Muscle of arm (tissue), 12 donors: ENCODE results near the gene MFNG. TPM values are rescaled to one million over a fixed set of nuclear protein-coding genes. Genes with fewer than 3 reads are reported as not detected.

Experiments used
- DNase-seq: peaks from one replicate; pipeline ENCODE4 v3.0.0-alpha.2; 2013
- polyA plus RNA-seq, 12 donors: library from polyadenylated mRNA; unstranded; fragments of 120-200 nt; gene quantifications; one replicate each; pipeline ENCODE4 v1.2.1, GENCODE V29; 2013; ENCODE audit not compliant: insufficient read length in 12 of 12

MFNG gene
- polyA plus RNA-seq, 12 donors: 4.5 to 9.9 (median 5.7) TPM; not detected in 2

DNA sequence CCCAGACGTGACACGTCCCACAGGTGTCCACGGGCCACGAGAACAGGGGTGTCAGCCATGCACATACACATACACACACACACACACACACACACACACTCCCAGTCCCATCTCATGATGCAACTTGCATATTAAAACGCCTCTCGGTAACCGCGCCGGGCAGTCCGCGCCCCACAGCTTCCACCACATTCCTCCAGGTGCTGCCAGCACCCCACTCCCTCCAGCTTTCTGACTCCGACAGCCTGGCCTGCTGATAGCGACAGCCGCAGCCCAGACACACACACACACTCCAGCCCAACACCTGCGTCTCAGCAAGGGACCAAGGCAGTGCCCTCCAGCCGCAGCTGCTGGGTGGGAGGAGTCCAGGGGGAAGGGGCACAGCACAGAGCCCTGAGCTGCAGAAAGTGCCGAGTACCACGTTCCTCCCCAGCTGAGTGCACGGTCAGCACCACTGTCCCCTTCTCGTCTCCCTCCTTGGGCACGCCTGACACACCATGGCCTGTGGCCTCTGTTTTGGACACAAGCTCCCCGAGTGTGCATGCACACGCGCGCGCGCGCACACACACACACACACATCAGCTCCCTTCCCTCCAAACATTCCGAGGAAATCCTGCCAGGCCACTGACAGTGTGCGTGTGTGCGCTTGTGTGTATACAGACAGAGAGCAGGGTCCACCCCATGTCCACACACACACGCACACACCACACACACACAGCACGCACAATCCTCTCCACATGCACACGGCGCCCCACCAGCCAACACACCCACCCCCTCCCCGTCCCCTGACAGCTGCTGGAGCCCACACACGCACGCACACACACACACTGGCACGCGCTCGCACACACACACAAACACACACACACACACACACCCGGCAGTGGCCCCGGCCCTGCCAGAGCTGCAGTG lies 60.1 kb downstream of the MFNG start:
- DNase-seq: no peak

DNA sequence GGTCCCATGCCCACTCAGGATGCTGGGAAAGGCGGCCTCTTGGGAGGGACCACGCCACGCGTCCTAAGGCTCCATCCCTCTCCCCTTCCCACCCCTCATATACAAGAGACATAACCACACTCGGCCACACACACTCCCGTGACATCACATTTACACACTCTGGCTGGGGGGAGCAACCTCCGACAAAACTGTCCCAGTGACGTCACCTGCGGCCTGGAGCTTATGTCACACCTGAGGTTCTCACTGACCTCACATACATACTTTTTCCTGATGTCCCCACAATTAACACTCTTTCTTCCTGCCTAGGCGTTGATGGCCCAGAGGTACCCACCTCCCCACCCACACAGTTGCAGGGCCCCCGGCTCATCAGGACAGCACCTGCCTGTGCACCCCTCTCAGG lies 60.8 kb downstream of the MFNG start:
- DNase-seq: no peak

DNA sequence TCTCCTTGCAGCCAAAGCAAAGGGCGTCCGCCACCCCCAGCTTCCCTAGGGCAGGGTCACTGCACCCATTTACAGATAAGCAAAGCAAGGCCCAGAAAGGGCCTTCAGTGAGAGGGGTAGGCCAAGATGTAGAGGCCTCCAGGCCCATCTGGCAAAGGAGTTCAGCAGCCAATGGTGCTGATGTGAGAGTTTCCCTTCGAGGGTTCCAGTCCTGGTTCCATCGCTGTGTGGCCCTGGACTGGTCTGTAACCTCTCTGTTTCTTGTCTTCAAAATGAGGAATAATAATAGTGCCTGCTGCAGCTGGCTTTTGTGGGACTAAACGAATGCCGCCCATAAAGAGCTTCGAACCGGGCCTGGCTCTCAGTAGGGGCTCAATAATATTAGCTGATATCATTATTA lies 62.9 kb downstream of the MFNG start:
- no peak for DNase-seq

DNA sequence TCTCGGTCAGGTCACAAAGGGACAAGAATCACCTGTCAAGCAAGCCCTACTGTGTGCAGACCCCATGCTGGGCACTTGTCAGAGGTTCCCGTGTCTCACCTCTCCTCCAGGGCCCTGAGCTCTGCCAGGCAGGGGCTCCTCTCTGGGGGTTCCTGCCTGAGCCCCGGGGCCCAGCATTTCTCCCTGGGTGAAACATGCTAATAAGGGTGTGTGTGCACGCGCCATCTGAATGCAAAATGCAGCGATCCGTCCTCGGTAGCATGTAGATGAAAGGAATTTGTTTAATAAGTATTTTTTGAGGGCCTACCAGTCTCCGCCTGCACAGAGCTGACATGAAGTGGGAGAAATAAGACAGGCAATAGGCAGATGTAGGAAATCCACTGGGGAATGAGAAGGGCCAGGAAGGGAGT lies 64.7 kb downstream of the MFNG start:
- DNase-seq: no peak

DNA sequence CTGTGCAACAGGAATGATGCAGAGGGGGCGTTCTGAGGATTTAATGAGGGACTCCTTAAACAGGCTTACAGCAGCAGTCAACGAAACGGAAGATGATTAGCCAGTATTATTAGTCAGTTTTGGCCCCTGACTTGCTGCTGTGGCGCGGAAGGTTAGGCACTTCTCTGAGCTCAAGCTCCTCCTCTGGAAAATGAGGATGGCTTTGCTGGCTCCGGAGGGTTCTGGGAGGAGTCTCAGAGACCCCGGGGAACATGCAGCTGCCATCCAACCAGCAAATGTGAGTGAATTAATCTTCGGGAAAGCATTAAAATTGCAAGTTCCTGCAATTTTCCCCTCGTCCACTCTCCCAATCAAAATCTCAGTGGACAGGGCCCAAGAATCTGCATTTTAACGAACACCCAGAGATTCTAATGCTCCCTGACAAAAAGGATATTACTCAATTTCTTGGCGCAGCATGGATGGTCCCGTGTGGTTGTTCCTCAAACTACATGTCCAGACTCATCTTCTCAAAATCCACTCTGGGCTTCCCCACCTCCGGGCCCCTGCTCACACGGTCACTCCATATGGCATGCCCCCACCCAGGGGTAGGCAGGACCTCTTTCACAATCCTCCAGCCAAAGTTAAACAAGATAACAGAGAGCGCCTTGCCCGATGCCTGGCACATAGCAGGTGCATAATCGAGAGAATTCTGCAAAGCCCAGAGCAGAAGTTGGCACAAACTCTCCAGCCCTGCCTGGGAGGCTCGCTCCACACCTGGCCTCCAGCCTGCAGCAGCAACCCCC lies 65.3 kb downstream of the MFNG start:
- no peak for DNase-seq

DNA sequence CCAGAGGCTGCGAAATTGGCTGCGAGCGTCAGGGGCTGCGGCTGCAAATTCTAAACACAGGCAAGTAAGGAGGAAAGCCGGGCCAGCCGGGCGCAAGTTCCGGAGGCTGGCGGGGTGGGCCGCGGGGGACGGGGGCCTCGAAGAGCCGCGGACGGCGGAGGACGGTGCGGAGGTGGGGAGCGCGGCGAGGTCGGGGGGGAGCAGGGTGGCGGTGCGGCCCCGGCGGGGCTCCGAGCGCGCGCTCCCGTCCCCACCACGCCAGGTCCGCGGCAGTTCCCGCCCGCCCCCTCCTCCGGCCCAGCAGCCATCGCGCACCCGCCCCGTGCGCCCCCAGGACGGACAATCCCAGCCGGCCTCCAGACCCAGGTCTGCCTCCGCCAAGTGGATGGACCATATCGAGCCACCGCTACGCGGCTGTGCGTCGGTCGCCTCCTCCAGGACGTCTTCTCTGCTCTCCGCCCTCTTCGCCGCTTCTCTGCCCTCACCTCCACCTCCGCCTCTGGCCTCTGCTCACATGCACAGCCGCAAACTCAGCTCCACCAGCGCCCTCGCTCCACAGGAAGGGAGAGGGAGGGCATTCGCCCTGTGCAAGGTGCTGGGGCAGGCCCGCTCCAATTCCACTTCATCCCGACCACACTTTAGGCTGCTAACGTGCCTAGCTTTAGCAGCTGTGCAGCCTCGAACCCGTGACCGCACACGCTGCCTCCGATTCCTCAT lies 66.1 kb downstream of the MFNG start:
- DNase-seq: no peak

DNA sequence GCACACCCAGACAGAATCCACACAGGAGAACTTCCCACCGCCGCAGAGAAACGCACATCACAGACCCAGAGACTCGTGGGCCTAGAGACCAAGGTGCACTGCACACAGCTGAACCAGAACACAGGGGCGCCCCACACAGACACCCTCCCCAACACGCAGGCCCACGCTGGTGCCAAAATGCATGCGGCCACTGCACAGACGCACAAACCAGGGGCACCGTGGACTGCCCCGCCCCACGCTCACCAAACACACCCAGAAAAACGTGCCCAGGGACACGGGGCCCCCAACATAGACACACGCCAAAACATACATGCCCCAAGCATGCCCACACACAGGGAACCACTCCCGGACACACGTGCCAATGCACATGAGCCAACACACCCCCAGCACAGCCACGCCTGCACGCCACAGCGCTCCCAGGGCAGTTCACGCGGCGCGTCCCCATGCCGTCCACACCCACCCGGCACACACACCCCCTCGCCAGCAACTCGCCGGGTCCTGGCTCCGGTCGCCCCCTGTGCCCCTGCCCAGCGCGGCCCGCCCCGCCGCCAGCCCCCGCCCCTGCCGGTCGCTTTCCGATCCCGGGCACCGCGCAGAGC lies 66.7 kb downstream of the MFNG start:
- no peak for DNase-seq

Other genes with a start within 250 kb of the MFNG start
- gene RAC2, start 242.1 kb downstream of the MFNG start, polyA plus RNA-seq: 10 to 100 TPM in 2 of 12 donors, 1 to 10 TPM in 9, not detected in 1; 3.3 to 32.8 (median 5.5) TPM
- gene CYTH4, start 203.9 kb downstream of the MFNG start, polyA plus RNA-seq: 10 to 100 TPM in 2 of 12 donors, 1 to 10 TPM in 9, not detected in 1; 3.9 to 13.7 (median 5.1) TPM
- 1 to 10 TPM in 5 of 12 donors, under 1 TPM in 6, not detected in 1; 0.74 to 2.5 (median 0.98) TPM for gene ELFN2, start 58.9 kb downstream of the MFNG start, polyA plus RNA-seq
- 10 to 100 TPM in 9 of 12 donors, 1 to 10 TPM in 2, not detected in 1; 9.2 to 26.6 (median 11.4) TPM for gene CARD10, start 33.0 kb upstream of the MFNG start, polyA plus RNA-seq
- gene CDC42EP1, start 74.1 kb upstream of the MFNG start, polyA plus RNA-seq: 10 to 100 TPM in 11 of 12 donors, not detected in 1; 24.6 to 89.5 (median 31.7) TPM
- gene LGALS2, start 93.7 kb upstream of the MFNG start, polyA plus RNA-seq: 1 to 10 TPM in 2 of 12 donors, under 1 TPM in 6, not detected in 4; 0.31 to 4.0 (median 0.56) TPM
- 10 to 100 TPM in 11 of 12 donors, not detected in 1; 24.7 to 53.2 (median 39.4) TPM for gene GGA1, start 122.5 kb upstream of the MFNG start, polyA plus RNA-seq
- 10 to 100 TPM in 4 of 12 donors, 1 to 10 TPM in 7, not detected in 1; 5.2 to 27.2 (median 9.2) TPM for gene SH3BP1, start 153.3 kb upstream of the MFNG start, polyA plus RNA-seq
- 10 to 100 TPM in 11 of 12 donors, not detected in 1; 11.1 to 25.4 (median 16.6) TPM for gene PDXP, start 172.3 kb upstream of the MFNG start, polyA plus RNA-seq
- 1,000 to 10,000 TPM in 11 of 12 donors, not detected in 1; 1,080 to 2,513 (median 1,522) TPM for gene LGALS1, start 189.3 kb upstream of the MFNG start, polyA plus RNA-seq
- 10 to 100 TPM in 11 of 12 donors, not detected in 1; 12.0 to 26.4 (median 13.6) TPM for gene NOL12, start 200.0 kb upstream of the MFNG start, polyA plus RNA-seq
- gene TRIOBP, start 210.7 kb upstream of the MFNG start, polyA plus RNA-seq: 10 to 100 TPM in 11 of 12 donors, not detected in 1; 33.8 to 64.5 (median 39.2) TPM